ENCODE data around the gene ADAMTS16.

Gene ADAMTS16

GRCh38 chr5:5318426-5319190 lies 178.5 kb downstream of the ADAMTS16 start:
- Histone ChIP-seq H3K27ac (no peak overlapping the region), H3K4me3 (no peak overlapping the region)
- DNase-seq (ENCODE audit: low spot score) = no peak
- no peak for TF ChIP-seq CTCF (IDR thresholded peaks at IDR 0.05)

- Histone ChIP-seq H3K4me3 (no peak overlapping the region), H3K27ac (no peak overlapping the region)
- no peak for TF ChIP-seq CTCF (IDR thresholded peaks at IDR 0.05)
- DNase-seq (ENCODE audit: low spot score) = no peak
These were observed 180.1 kb downstream of the ADAMTS16 start for GRCh38 chr5:5320062-5320805.

GRCh38 chr5:5321137-5321536 lies 181.0 kb downstream of the ADAMTS16 start:
- no peak for TF ChIP-seq CTCF (IDR thresholded peaks at IDR 0.05)
- Histone ChIP-seq H3K4me3 (no peak overlapping the region), H3K27ac (no peak overlapping the region)
- DNase-seq (ENCODE audit: low spot score) = no peak

GRCh38 chr5:5323551-5323950 lies 183.4 kb downstream of the ADAMTS16 start:
- no peak for DNase-seq (ENCODE audit: low spot score)
- Histone ChIP-seq H3K27ac (no peak overlapping the region), H3K4me3 (no peak overlapping the region)
- TF ChIP-seq CTCF (IDR thresholded peaks at IDR 0.05) = no peak

GRCh38 chr5:5326115-5326758 lies 186.1 kb downstream of the ADAMTS16 start:
- Histone ChIP-seq H3K4me3 (no peak overlapping the region), H3K27ac (no peak overlapping the region)
- DNase-seq (ENCODE audit: low spot score) = no peak
- TF ChIP-seq CTCF (IDR thresholded peaks at IDR 0.05) = no peak

- no peak for DNase-seq (ENCODE audit: low spot score)
These were observed 187.0 kb downstream of the ADAMTS16 start for GRCh38 chr5:5327126-5327525.

More at GRCh38 chr5:5327126-5327525, 187.0 kb downstream of the ADAMTS16 start:
- no peak for TF ChIP-seq CTCF (IDR thresholded peaks at IDR 0.05)
- Histone ChIP-seq H3K4me3 (no peak overlapping the region), H3K27ac (no peak overlapping the region)

Measured in coronary artery (tissue), 2 donors.